Chondrocyte (in vitro differentiated cells): Measurements from ENCODE around the gene NOP10. TPM values are rescaled to one million over a fixed set of nuclear protein-coding genes. Genes with fewer than 3 reads are reported as not detected.
"Not testable (repeated sequence)": the region's sequence is repeated elsewhere in the genome, so short reads cannot be mapped to it uniquely, and the experiment has no call there.

Experiments
- DNase-seq: peaks from one replicate; pipeline ENCODE4 v3.0.0; 2021; ENCODE audit warnings: mixed read lengths, low spot score
- H3K27ac Mint-ChIP-seq: one replicate; pipeline ENCODE4 v1.8.0; 2021; ENCODE audit warnings: mild to moderate bottlenecking, moderate library complexity, mixed read lengths; ENCODE audit not compliant: unreplicated experiment
- H3K27me3 Mint-ChIP-seq: 2 replicates; pipeline ENCODE4 v1.8.0; 2021; ENCODE audit warnings: low read depth, mixed read lengths
- H3K36me3 Mint-ChIP-seq: 2 replicates; pipeline ENCODE4 v1.8.0; 2021; ENCODE audit warnings: low read depth, mixed read lengths
- H3K4me1 Mint-ChIP-seq: 2 replicates; pipeline ENCODE4 v1.8.0; 2021; ENCODE audit warnings: low read depth, mild to moderate bottlenecking, mixed read lengths
- H3K4me3 Mint-ChIP-seq: one replicate; pipeline ENCODE4 v1.8.0; 2021; ENCODE audit warnings: mild to moderate bottlenecking, moderate library complexity, mixed read lengths; ENCODE audit not compliant: unreplicated experiment
- H3K9me3 Mint-ChIP-seq: 2 replicates; pipeline ENCODE4 v1.8.0; 2021; ENCODE audit warnings: low read depth, mixed read lengths
- CTCF ChIP-seq: fragments of 200-600 bp; sonication (generic); IDR thresholded peaks from 2 replicates; pipeline ENCODE4 v1.5.0; 2021; ENCODE audit warnings: antibody characterized with exemption, mild to moderate bottlenecking, moderate library complexity
- total RNA-seq: library from RNA; stranded (reverse); gene quantifications from 3 replicates; pipeline ENCODE4 v1.2.1, GENCODE V29; 2021

NOP10 gene
- total RNA-seq, 1 donor from 2014 or later, result 152 TPM

- H3K27me3 Mint-ChIP-seq, result no peaks in the 10 kb centered on the region
- TF ChIP-seq CTCF, result no peak
- H3K27ac Mint-ChIP-seq, result no peak overlapping the region
- no peak for DNase-seq
- no peak overlapping the region for H3K4me3 Mint-ChIP-seq
- H3K36me3 Mint-ChIP-seq, result peaks cover 10% of the 10 kb centered on the region
- H3K9me3 Mint-ChIP-seq, result no peaks in the 10 kb centered on the region
- no peaks in the 10 kb centered on the region for H3K4me1 Mint-ChIP-seq
These were observed 12.3 kb upstream of the NOP10 start for GRCh38 chr15:34355241-34355640.

- no peaks in the 10 kb centered on the region for H3K9me3 Mint-ChIP-seq
- DNase-seq, result no peak
- no peaks in the 10 kb centered on the region for H3K27me3 Mint-ChIP-seq
- no peak for TF ChIP-seq CTCF
- H3K4me3 Mint-ChIP-seq, result no peak overlapping the region
- no peaks in the 10 kb centered on the region for H3K4me1 Mint-ChIP-seq
- H3K36me3 Mint-ChIP-seq, result peaks cover 7% of the 10 kb centered on the region
- no peak overlapping the region for H3K27ac Mint-ChIP-seq
These were observed 11.3 kb upstream of the NOP10 start for GRCh38 chr15:34354286-34354685.

- H3K4me1 Mint-ChIP-seq, result no peaks in the 10 kb centered on the region
- no peak overlapping the region for H3K27ac Mint-ChIP-seq
- TF ChIP-seq CTCF, result no peak
These were observed 10.7 kb upstream of the NOP10 start for GRCh38 chr15:34353627-34354026.

GRCh38 chr15:34352996-34353395, 10.1 kb upstream of the NOP10 start:
- not testable (repeated sequence) for H3K9me3 Mint-ChIP-seq, DNase-seq, H3K36me3 Mint-ChIP-seq, H3K4me1 Mint-ChIP-seq, H3K27ac Mint-ChIP-seq, H3K4me3 Mint-ChIP-seq, H3K27me3 Mint-ChIP-seq

More at GRCh38 chr15:34353627-34354026, 10.7 kb upstream of the NOP10 start:
- Mint-ChIP-seq H3K9me3 (no peaks in the 10 kb centered on the region), H3K27me3 (no peaks in the 10 kb centered on the region), H3K4me3 (no peak overlapping the region), H3K36me3 (peaks cover 2% of the 10 kb centered on the region)
- DNase-seq, result no peak

- no peak for DNase-seq
- no peak overlapping the region for H3K27ac Mint-ChIP-seq
- no peak for TF ChIP-seq CTCF
- H3K27me3 Mint-ChIP-seq, result no peaks in the 10 kb centered on the region
- H3K4me1 Mint-ChIP-seq, result no peaks in the 10 kb centered on the region
- no peaks in the 10 kb centered on the region for H3K36me3 Mint-ChIP-seq
- no peaks in the 10 kb centered on the region for H3K9me3 Mint-ChIP-seq
- H3K4me3 Mint-ChIP-seq, result no peak overlapping the region
These were observed 6.8 kb upstream of the NOP10 start for GRCh38 chr15:34349769-34350168.

GRCh38 chr15:34348735-34349300, 5.9 kb upstream of the NOP10 start:
- TF ChIP-seq CTCF, result no peak
- Mint-ChIP-seq H3K9me3 (no peaks in the 10 kb centered on the region), H3K36me3 (no peaks in the 10 kb centered on the region), H3K4me3 (no peak overlapping the region), H3K4me1 (no peaks in the 10 kb centered on the region), H3K27ac (no peak overlapping the region), H3K27me3 (no peaks in the 10 kb centered on the region)
- no peak for DNase-seq
